Measurements from ENCODE around the gene TIMM13.

DNA sequence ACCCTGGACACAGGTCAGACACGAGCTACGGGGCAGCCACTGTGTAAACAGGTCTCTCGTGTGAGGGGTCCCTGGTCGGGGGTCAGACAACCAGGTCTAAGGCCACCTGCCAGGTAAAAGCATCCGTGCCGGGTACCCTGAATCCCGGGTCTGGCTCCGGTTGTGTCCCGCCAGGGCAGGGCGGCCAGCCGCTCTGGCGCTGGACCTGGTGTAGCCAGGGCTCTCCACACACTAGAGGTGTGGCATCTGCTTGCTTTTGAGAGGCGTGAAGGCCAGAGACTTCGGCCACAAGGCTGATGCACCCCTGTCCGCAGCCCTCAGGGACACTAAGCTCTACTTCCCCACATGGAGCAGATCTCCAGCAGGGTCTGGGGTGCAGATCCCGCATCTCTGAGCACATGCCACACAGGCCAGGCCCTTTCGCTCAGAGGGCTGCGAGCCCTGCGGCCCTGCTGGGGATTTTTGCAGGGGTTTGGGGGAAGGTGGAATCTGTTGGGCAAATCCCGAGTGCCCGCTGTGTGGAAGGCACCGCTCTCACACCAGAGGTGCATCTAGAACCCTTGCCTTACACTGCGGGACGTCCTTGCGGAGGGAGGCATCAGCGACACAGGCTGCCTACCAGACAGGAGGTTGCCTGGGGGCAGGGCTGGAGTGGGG, 13.8 kb upstream of the TIMM13 start:
- TF ChIP-seq CTCF (IDR thresholded peaks at IDR 0.05; ENCODE audit: poor library complexity) (no peak), EZH2phosphoT487 (IDR thresholded peaks at IDR 0.05; ENCODE audit: low read depth, severe bottlenecking, unreplicated experiment) (no peak), EZH2 (IDR thresholded peaks at IDR 0.05; ENCODE audit: borderline replicate concordance) (no peak)

Data from hepatocyte (in vitro differentiated cells).